Measurements from ENCODE around the gene ACOX1. TPM values are rescaled to one million over a fixed set of nuclear protein-coding genes. Genes with fewer than 3 reads are reported as not detected.
A peak's percentile ranks its signal among the peaks of the same experiment; 100 is the strongest.

Gene ACOX1
- total RNA-seq, 2 donors from 2014 or later: 18.5 to 21.0 TPM

GRCh38 chr17:75925912-75926311 is 53.1 kb downstream of the ACOX1 start:
- no peak overlapping the region for H3K4me3 Mint-ChIP-seq
- H3K27ac Mint-ChIP-seq: no peak overlapping the region
- H3K27me3 Mint-ChIP-seq: no peaks in the 10 kb centered on the region
- ATAC-seq: no peak
- no peak for DNase-seq
- peaks cover 2% of the 10 kb centered on the region for H3K4me1 Mint-ChIP-seq
- no peaks in the 10 kb centered on the region for H3K9me3 ChIP-seq (ENCODE audit: control insufficient read depth, low read length, poor library complexity, severe bottlenecking)
- H3K36me3 Mint-ChIP-seq (ENCODE audit: low read depth): no peaks in the 10 kb centered on the region

- ATAC-seq (no peak), DNase-seq (no peak)
- Mint-ChIP-seq H3K4me3 (no peak overlapping the region), H3K27ac (no peak overlapping the region), H3K36me3 (ENCODE audit: low read depth) (no peaks in the 10 kb centered on the region), H3K4me1 (peaks cover 2% of the 10 kb centered on the region), H3K27me3 (no peaks in the 10 kb centered on the region)
- H3K9me3 ChIP-seq (ENCODE audit: control insufficient read depth, low read length, poor library complexity, severe bottlenecking): no peaks in the 10 kb centered on the region
Observed at GRCh38 chr17:75925103-75925502, 53.9 kb downstream of the ACOX1 start.

- no peaks in the 10 kb centered on the region for H3K27me3 Mint-ChIP-seq
- no peak overlapping the region for H3K27ac Mint-ChIP-seq
- no peak overlapping the region for H3K4me3 Mint-ChIP-seq
- ATAC-seq (no peak), DNase-seq (no peak)
- H3K4me1 Mint-ChIP-seq: peaks cover 3% of the 10 kb centered on the region
- no peaks in the 10 kb centered on the region for H3K9me3 ChIP-seq (ENCODE audit: control insufficient read depth, low read length, poor library complexity, severe bottlenecking)
- peaks cover 3% of the 10 kb centered on the region for H3K36me3 Mint-ChIP-seq (ENCODE audit: low read depth)
Observed at GRCh38 chr17:75922963-75923874, 55.7 kb downstream of the ACOX1 start.

- Mint-ChIP-seq H3K27me3 (no peaks in the 10 kb centered on the region), H3K4me1 (peaks cover 2% of the 10 kb centered on the region), H3K4me3 (no peak overlapping the region), H3K36me3 (ENCODE audit: low read depth) (peaks cover 3% of the 10 kb centered on the region), H3K27ac (no peak overlapping the region)
- no peak for ATAC-seq
- DNase-seq: no peak
- H3K9me3 ChIP-seq (ENCODE audit: control insufficient read depth, low read length, poor library complexity, severe bottlenecking): no peaks in the 10 kb centered on the region
Observed at GRCh38 chr17:75922173-75922961, 56.6 kb downstream of the ACOX1 start.

- no peak for DNase-seq
- Mint-ChIP-seq H3K27ac (no peak overlapping the region), H3K27me3 (no peaks in the 10 kb centered on the region), H3K36me3 (ENCODE audit: low read depth) (peaks cover 5% of the 10 kb centered on the region), H3K4me1 (peaks cover 5% of the 10 kb centered on the region), H3K4me3 (no peak overlapping the region)
- no peak for ATAC-seq
- no peaks in the 10 kb centered on the region for H3K9me3 ChIP-seq (ENCODE audit: control insufficient read depth, low read length, poor library complexity, severe bottlenecking)
Observed at GRCh38 chr17:75921596-75921995, 57.4 kb downstream of the ACOX1 start.

- Mint-ChIP-seq H3K27ac (peak overlapping the region; percentile 87), H3K36me3 (ENCODE audit: low read depth) (peaks cover 5% of the 10 kb centered on the region), H3K4me1 (peaks cover 5% of the 10 kb centered on the region), H3K4me3 (no peak overlapping the region), H3K27me3 (no peaks in the 10 kb centered on the region)
- DNase-seq (no peak), ATAC-seq (no peak)
- no peaks in the 10 kb centered on the region for H3K9me3 ChIP-seq (ENCODE audit: control insufficient read depth, low read length, poor library complexity, severe bottlenecking)
Observed at GRCh38 chr17:75920045-75920560, 58.9 kb downstream of the ACOX1 start.

GRCh38 chr17:75919611-75920010 is 59.4 kb downstream of the ACOX1 start:
- no peak for ATAC-seq
- Mint-ChIP-seq H3K4me3 (no peak overlapping the region), H3K27me3 (no peaks in the 10 kb centered on the region), H3K4me1 (peaks cover 5% of the 10 kb centered on the region), H3K27ac (peak overlapping the region; percentile 87), H3K36me3 (ENCODE audit: low read depth) (peaks cover 5% of the 10 kb centered on the region)
- no peak for DNase-seq
- H3K9me3 ChIP-seq (ENCODE audit: control insufficient read depth, low read length, poor library complexity, severe bottlenecking): no peaks in the 10 kb centered on the region

GRCh38 chr17:75917917-75918445 is 61.0 kb downstream of the ACOX1 start:
- Mint-ChIP-seq H3K36me3 (ENCODE audit: low read depth) (peaks cover 7% of the 10 kb centered on the region), H3K27me3 (no peaks in the 10 kb centered on the region), H3K4me3 (no peak overlapping the region), H3K27ac (peak overlapping the region; percentile 16), H3K4me1 (peaks cover 7% of the 10 kb centered on the region)
- no peaks in the 10 kb centered on the region for H3K9me3 ChIP-seq (ENCODE audit: control insufficient read depth, low read length, poor library complexity, severe bottlenecking)
- ATAC-seq (no peak), DNase-seq (no peak)

- DNase-seq (no peak), ATAC-seq (no peak)
- H3K27ac Mint-ChIP-seq: no peak overlapping the region
- peak overlapping the region; percentile 64 for H3K4me3 Mint-ChIP-seq
- no peaks in the 10 kb centered on the region for H3K9me3 ChIP-seq (ENCODE audit: control insufficient read depth, low read length, poor library complexity, severe bottlenecking)
- peaks cover 7% of the 10 kb centered on the region for H3K4me1 Mint-ChIP-seq
- no peaks in the 10 kb centered on the region for H3K27me3 Mint-ChIP-seq
- peaks cover 7% of the 10 kb centered on the region for H3K36me3 Mint-ChIP-seq (ENCODE audit: low read depth)
Observed at GRCh38 chr17:75917141-75917916, 61.6 kb downstream of the ACOX1 start.

GRCh38 chr17:75915268-75915667 is 63.7 kb downstream of the ACOX1 start:
- H3K4me1 Mint-ChIP-seq: peaks cover 7% of the 10 kb centered on the region
- peaks cover 7% of the 10 kb centered on the region for H3K36me3 Mint-ChIP-seq (ENCODE audit: low read depth)
- ATAC-seq: no peak

GRCh38 chr17:75914643-75915267 is 64.2 kb downstream of the ACOX1 start:
- ATAC-seq (no peak), DNase-seq (no peak)
- peaks cover 7% of the 10 kb centered on the region for H3K36me3 Mint-ChIP-seq (ENCODE audit: low read depth)
- no peak overlapping the region for H3K4me3 Mint-ChIP-seq
- H3K27ac Mint-ChIP-seq: no peak overlapping the region
- H3K9me3 ChIP-seq (ENCODE audit: control insufficient read depth, low read length, poor library complexity, severe bottlenecking): no peaks in the 10 kb centered on the region
- H3K4me1 Mint-ChIP-seq: peaks cover 7% of the 10 kb centered on the region
- no peaks in the 10 kb centered on the region for H3K27me3 Mint-ChIP-seq

More at GRCh38 chr17:75915268-75915667, 63.7 kb downstream of the ACOX1 start:
- Mint-ChIP-seq H3K4me3 (no peak overlapping the region), H3K27me3 (no peaks in the 10 kb centered on the region), H3K27ac (no peak overlapping the region)
- H3K9me3 ChIP-seq (ENCODE audit: control insufficient read depth, low read length, poor library complexity, severe bottlenecking): no peaks in the 10 kb centered on the region
- no peak for DNase-seq

GRCh38 chr17:75913537-75914210 is 65.3 kb downstream of the ACOX1 start:
- no peak overlapping the region for H3K27ac Mint-ChIP-seq
- H3K4me3 Mint-ChIP-seq: no peak overlapping the region
- no peak for DNase-seq
- no peak for ATAC-seq
- H3K4me1 Mint-ChIP-seq: peaks cover 7% of the 10 kb centered on the region
- H3K36me3 Mint-ChIP-seq (ENCODE audit: low read depth): peaks cover 5% of the 10 kb centered on the region
- no peaks in the 10 kb centered on the region for H3K9me3 ChIP-seq (ENCODE audit: control insufficient read depth, low read length, poor library complexity, severe bottlenecking)
- no peaks in the 10 kb centered on the region for H3K27me3 Mint-ChIP-seq

Measured in T-helper 17 cell (primary cell).